HuH-7.5 (cell line): ENCODE measurements around the gene C12orf54.
"Not testable (repeated sequence)": the region's sequence is repeated elsewhere in the genome, so short reads cannot be mapped to it uniquely, and the experiment has no call there.

Experiments
- DNase-seq: peaks from one replicate; pipeline ENCODE4 v3.0.0; 2011; ENCODE audit warnings: low spot score

Gene C12orf54

DNA sequence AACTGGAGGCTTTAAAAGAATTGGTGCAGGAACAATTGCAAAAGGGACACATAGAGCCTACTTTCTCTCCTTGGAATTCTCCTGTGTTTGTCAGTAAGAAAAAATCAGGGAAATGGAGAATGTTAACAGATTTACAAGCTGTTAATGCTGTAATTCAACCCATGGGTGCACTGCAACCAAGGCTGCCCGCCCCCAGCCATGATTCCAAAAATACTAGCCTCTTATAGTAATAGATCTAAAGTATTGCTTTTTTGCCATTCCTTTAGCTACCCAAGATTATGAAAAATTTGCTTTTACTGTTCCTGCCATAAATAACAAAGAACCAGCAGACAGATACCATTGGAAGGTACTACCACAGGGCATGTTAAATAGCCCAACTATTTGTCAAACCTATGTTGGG is 27.8 kb downstream of the C12orf54 start:
- no peak for DNase-seq

DNA sequence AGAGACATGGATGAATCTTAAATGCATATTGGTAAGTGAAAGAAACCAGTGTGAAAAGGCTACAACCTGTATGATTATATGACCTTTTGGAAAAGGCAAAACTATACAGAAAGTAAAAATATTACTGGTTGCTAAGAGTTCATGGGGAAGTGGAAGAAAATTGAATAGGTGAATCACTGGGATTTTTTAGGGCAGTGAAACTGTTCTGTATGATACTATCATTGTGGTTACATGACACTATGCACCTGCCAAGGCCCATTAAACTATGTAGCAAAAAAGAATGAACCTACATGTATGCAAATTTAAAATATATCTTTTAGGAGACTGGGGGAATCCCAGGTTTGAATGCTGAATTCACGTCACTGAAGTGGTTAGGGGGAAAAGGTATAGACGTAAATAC is 30.6 kb downstream of the C12orf54 start:
- no peak for DNase-seq

DNA sequence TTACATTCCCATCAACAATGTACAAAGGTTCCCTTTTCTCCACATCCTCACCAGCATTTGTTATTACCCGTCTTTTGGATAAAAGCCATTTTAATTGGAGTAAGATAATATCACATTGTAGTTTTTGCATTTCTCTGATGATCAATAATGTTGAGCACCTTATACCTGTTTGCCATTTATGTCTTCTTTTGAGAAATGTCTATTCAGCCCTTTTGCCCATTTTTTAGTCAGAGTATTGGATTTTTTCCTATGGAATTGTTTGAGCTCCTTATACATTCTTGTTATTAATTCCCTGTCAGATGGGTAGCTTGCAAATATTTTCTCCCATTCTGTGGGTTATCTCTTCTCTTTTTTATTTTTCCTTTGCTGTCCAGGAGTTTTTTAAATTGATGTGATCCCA is 32.4 kb downstream of the C12orf54 start:
- no peak for DNase-seq

DNA sequence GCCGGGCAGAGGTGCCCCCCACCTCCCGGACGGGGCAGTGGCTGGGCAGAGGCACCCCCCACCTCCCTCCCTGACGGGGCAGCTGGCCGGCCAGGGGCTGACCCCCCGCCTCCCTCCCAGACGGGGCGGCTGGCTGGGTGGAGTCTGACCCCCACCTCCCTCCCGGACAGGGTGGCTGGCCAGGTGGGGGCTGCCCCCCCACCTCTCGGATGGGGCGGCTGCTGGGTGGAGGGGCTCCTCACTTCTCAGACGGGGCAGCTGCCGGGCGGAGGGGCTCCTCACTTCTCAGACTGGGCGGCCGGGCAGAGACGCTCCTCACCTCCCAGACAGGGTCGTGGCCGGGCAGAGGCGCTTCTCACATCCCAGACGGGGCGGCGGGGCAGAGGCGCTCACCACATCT is 38.1 kb downstream of the C12orf54 start:
- not testable (repeated sequence) for DNase-seq

DNA sequence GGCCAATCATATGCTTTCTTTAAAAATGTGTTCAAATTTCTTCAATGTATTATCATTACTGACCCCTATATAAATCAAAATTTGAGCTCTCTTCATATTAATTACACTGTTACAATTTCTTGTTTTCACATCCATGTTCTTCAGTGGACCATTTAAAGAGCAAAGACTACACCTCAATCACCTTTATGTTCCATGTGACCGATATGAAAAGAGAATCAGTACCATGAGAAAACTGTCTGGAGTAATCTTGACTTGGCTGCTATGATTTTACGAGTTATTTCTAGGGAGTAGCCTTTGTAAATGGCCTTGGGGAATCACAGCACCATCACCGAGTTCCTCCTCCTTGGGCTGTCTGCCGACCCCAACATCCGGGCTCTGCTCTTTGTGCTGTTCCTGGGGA is 43.0 kb downstream of the C12orf54 start, which contains the start of gene OR8S1:
Gene OR8S1, plus strand, starts transcription at position 301 of the 400 bp plus-strand sequence. Its CDS starts 0 bp downstream, at position 301.
- DNase-seq: no peak

DNA sequence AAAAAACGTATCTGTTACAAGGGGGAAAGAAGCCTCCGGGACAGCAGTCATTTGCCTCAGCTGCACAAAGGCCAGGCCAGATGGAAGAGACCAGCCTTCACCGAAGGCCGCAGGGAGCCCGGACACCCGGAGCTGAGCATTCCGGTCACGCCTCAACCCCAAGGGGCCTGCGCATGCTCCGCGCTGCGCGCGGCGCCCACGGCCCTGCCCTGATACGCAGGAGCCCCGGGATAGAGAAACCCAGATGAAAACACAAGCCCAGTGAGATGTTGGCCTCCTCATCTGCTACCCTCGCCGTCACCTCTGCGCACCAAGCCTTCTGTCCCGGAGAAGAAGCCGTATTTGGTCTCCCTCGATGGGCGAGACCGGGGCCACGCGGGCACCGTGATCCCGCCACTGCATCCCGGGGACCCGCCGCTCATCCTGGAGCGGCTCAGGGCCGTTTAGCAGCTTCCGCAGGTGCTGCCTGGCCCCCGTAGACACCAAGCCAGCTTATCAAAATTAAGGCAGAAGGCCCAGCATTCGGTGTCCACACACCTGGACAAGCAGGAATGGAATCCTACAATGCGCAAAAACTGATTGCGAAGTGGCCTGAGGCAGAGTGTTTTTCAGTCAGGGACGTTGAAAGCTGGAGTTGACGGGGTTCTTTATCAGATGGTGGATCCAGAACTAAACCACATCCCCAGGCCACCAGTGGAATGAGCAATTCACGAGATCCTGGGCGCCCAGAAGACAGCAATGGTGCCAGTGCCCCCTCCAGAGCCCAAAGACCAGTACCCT is 45.8 kb downstream of the C12orf54 start:
- DNase-seq: no peak

DNA sequence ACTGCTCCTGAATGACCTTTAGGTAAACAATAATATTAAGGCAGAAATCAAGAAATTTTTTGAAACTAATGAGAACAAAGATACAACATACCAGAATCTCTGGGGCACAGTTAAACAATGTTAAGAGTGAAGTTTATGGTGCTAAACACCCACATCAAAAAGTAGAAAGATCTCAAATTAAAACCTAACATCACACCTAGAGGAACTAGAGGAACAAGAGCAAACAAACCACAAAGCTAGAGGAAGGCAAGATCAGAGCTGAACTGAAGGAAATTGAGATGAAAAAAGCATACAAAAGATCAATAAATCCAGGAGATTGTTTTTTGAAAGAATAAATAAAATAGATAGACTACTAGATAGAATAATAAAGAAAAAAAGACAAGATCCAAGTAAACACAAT is 50.3 kb downstream of the C12orf54 start:
- no peak for DNase-seq

DNA sequence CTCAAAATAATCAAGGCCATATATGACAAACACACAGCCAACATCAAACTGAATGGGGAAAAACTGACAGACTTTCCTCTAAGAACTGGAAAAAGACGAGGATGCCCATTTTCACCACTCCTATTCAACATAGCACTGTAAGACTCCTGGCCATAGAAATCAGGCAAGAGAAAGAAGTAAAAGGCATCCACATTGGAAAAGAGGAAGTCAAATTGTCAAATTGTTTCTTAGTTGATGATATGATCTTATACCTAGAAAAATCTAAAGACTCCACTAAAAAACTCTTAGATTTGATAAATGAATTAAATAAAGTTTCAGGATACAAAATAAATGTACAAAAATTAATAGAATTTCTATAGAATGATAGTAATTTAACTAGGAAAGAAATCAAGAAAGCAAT is 54.3 kb downstream of the C12orf54 start:
- no peak for DNase-seq

DNA sequence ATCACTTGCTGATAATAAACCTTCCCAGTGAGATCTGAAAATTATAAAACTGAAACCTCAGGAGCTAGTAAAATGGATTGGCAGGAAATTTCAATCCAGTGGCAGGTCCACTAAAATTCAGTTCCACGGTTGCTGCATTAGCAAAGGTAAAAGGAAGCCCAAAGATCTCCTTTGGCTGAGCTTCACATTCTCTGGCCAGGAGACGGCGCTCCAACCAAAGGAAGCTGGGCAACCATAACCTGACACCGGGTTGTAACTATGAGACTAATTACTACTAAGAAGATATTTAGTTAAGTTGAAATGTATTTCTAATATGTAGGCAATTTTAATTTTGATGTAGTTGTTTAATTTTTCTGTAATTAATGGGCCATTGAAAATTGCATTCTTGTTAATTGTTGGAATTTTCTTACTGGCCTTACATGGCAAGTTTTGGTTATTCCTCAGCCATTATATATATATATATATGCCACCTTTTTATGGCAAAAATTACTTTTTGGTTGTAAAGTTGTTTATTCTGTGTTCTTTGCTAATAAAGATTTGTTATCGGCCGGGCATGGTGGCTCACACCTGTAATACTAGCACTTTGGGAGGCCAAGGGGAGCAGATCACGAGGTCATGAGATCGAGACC is 60.1 kb downstream of the C12orf54 start:
- no peak for DNase-seq

DNA sequence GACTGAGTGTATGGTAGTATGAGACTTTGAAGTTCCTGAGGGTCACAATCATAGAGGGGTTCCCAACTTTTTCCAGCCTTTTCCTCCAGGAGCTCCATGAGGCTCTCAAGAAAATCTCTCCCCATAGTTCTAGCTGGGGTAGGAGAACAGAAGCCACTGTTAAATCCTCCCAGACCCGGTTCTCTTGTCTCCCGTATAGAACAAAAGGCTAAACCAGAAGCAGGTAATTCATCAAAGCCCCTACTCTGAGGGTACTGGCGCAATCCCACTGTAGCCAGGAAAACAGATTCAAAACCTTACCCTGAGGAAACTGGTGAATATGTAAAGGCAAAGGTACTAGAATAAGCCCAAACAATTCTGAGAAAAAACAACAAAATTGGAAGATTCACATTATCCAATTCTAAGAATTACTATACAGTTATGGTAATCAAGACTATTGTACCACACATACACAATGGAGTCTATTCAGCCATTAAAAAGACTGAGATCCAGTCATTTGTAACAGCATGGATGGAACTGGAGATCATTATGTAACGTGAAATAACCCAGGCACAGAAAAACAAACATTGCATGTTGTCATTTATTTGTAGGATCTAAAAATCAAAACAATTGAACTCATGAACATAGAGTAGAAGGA is 63.7 kb downstream of the C12orf54 start:
- DNase-seq: no peak
